K562 (cell line): ENCODE results near the gene DOCK6. TPM values are rescaled to one million over a fixed set of nuclear protein-coding genes. Genes with fewer than 3 reads are reported as not detected.

Experiments used
- BHLHE40 ChIP-seq: IDR thresholded peaks from 2 replicates; pipeline ENCODE4 v1.6.1; 2011; ENCODE audit warnings: low read length, improper control_type of control experiment
- FOS ChIP-seq: IDR thresholded peaks from 3 replicates; pipeline ENCODE4 v1.6.1; 2011; ENCODE audit not compliant: insufficient read length; ENCODE audit errors: extremely low read depth
- KLF16 ChIP-seq: IDR thresholded peaks from 2 replicates; pipeline ENCODE4 v1.6.1; 2016; ENCODE audit warnings: antibody characterized with exemption
- MCM7 ChIP-seq, 2 experiments: fragments of 450-650 bp; IDR thresholded peaks; 2 replicates each; pipeline ENCODE4 v1.6.1; 2016 to 2018
- PHF21A ChIP-seq: fragments of 450-650 bp; IDR thresholded peaks from 2 replicates; pipeline ENCODE4 v1.6.1; 2017; ENCODE audit warnings: low read depth, borderline replicate concordance
- PML ChIP-seq: IDR thresholded peaks from 2 replicates; pipeline ENCODE4 v1.6.1; 2012; ENCODE audit warnings: low read length, inconsistent platforms
- RBM34 ChIP-seq: fragments of 200-400 bp; formaldehyde crosslinking; IDR thresholded peaks from 2 replicates; pipeline ENCODE4 v1.6.1; 2018; ENCODE audit warnings: low read length, borderline replicate concordance; ENCODE audit not compliant: insufficient read depth
- SAFB ChIP-seq: fragments of 200-400 bp; formaldehyde crosslinking; IDR thresholded peaks from 2 replicates; pipeline ENCODE4 v1.6.1; 2017; ENCODE audit warnings: low read depth, low read length, borderline replicate concordance
- TAF9B ChIP-seq: fragments of 450-650 bp; IDR thresholded peaks from 2 replicates; pipeline ENCODE4 v1.6.1; 2018; ENCODE audit warnings: mild to moderate bottlenecking; ENCODE audit not compliant: partially characterized antibody
- ZNF347 ChIP-seq: fragments of 450-650 bp; formaldehyde crosslinking; IDR thresholded peaks from 2 replicates; pipeline ENCODE4 v1.4.0; 2020; ENCODE audit warnings: low read depth, mild to moderate bottlenecking, moderate library complexity
- polyA plus RNA-seq, 8 experiments: library from polyadenylated mRNA; depleted of rRNA in 4 of 8; stranded (reverse) in 5 of 8; unstranded in 3 of 8; fragments of >200 nt; fragmentation: Nextera tagmentation in 2 of 8; fragmentation: Illumina TruSeq in 1 of 8; extraction: Ambion mirVana in 2 of 8; extraction: Trizol in 1 of 8; gene quantifications; 2 replicates each; pipeline versions ENCODE4 v1.2.1 to v1.2.3, GENCODE V29; 2011 to 2014; ENCODE audit warnings: inconsistent platforms in 1 of 8, missing spikeins in 1 of 8
- total RNA-seq, 7 experiments: library from RNA; depleted of rRNA in 6 of 7; stranded (reverse); fragments of >200 nt in 6 of 7; fragmentation: Illumina TruSeq in 2 of 7; extraction: Trizol in 2 of 7; gene quantifications; 2 replicates each; pipeline versions ENCODE4 v1.2.1 to v1.2.3, GENCODE V29; 2011 to 2021; ENCODE audit warnings: low replicate concordance in 1 of 7
- TF ChIP-seq, protein P1 (sequence below), 2 experiments: IDR thresholded peaks; 2 replicates each; pipeline ENCODE4 v1.6.1; 2011; ENCODE audit warnings: borderline replicate concordance in 1 of 2, control low read depth in 1 of 2, low read depth in 1 of 2, low read length in 1 of 2, mild to moderate bottlenecking in 1 of 2, mixed read lengths in 1 of 2, moderate library complexity in 1 of 2; ENCODE audit not compliant: insufficient read depth in 1 of 2, insufficient read length in 1 of 2, poor library complexity in 1 of 2, severe bottlenecking in 1 of 2; ENCODE audit errors: extremely low read depth in 1 of 2
- TF ChIP-seq, protein P2 (sequence below): sonication (generic); formaldehyde crosslinking; IDR thresholded peaks from 2 replicates; pipeline ENCODE4 v1.9.0; 2022; ENCODE audit warnings: mild to moderate bottlenecking, missing genetic modification reagents
- TF ChIP-seq, protein P3 (sequence below): sonication (generic); formaldehyde crosslinking; IDR thresholded peaks from 2 replicates; pipeline ENCODE4 v1.8.0; 2022; ENCODE audit warnings: mild to moderate bottlenecking, missing genetic modification reagents
- TF ChIP-seq, protein P4 (sequence below), 3 experiments: IDR thresholded peaks in 2 of 3; conservative IDR thresholded peaks in 1 of 3; 2 replicates each; pipeline ENCODE4 v1.5.1; 2011 to 2012; ENCODE audit warnings: low read length in 3 of 3, mild to moderate bottlenecking in 3 of 3, control low read depth in 2 of 3, improper control_type of control experiment in 1 of 3, inconsistent platforms in 1 of 3, low read depth in 1 of 3, mixed read lengths in 1 of 3, moderate library complexity in 1 of 3; ENCODE audit not compliant: insufficient read depth in 2 of 3
- TF ChIP-seq, protein P5 (sequence below): fragments of 200-800 bp; sonication (Bioruptor generic); IDR thresholded peaks from 2 replicates; pipeline ENCODE4 v1.6.1; 2017; ENCODE audit warnings: missing genetic modification characterization, missing compliant biosample characterization
- TF ChIP-seq, protein P6 (sequence below), 2 experiments: fragments of 250-450 bp in 1 of 2; fragments of 450-650 bp in 1 of 2; sonication (Bioruptor Pico) in 1 of 2; IDR thresholded peaks; 2 replicates each; pipeline versions ENCODE4 v1.6.1 to v1.8.0; 2016 to 2021; ENCODE audit warnings: mild to moderate bottlenecking in 2 of 2, moderate library complexity in 2 of 2, missing compliant biosample characterization in 1 of 2, missing genetic modification characterization in 1 of 2

Gene DOCK6
- total and polyA plus RNA-seq, 9 of the 15 experiments (the other 6 are each of a cell fraction or from before 2014, with no cell fraction given), result 0.35 to 19.3 (median 3.8) TPM

DNA sequence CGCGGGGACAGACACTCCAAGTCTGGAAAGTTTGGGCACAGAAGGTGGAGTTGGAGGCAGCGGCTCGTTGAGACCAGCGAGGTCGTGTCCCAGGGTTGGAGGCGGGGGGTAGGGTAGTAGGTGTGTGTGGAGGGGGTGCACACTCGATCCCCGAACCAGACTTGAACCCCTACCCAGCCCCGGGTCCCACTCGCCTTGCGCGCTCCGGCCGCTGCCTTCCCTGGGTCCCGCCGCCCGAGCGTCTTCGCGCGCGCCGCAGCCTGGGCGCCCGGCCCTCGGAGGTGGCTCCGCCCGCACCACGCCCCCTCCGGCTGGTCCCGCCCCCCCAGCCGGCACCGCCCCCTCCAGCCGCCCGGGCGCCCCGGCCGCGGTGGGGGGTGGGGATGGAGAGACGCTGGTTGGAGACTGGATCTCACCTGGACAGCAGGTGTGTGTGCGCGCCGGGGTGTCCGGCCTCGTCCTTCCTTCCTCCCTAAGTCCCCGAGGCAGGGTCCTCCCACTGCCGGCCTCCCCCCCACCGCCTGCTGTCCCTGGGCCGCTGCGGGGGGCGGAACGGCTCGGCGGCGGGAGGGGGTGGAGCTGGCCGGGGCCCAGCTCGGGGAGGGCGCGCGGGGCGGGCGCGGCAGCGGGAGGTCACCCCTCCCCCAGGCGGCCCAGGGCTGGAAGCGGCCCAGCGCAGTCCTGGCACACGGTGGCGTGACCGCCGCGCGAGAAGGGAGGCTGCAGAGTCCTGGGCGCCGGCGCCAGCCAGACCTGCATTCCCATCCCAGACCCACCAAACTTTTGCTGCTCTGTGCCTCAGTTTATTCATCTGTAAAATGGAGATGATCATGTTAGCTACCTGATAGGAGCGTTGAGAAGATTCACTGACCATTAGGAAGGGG is 64.8 kb downstream of the DOCK6 start, which contains the start of gene KANK2 (continued):
- TF ChIP-seq, protein P1, sequence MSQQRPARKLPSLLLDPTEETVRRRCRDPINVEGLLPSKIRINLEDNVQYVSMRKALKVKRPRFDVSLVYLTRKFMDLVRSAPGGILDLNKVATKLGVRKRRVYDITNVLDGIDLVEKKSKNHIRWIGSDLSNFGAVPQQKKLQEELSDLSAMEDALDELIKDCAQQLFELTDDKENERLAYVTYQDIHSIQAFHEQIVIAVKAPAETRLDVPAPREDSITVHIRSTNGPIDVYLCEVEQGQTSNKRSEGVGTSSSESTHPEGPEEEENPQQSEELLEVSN (IDR thresholded peaks at IDR 0.05; ENCODE audit: borderline replicate concordance in 1 of 2, extremely low read depth in 1 of 2, insufficient read depth in 1 of 2, insufficient read length in 1 of 2, low read depth in 1 of 2, low read length in 1 of 2, poor library complexity in 1 of 2, severe bottlenecking in 1 of 2), result peak; percentile 25 to 78
- TF ChIP-seq, protein P2, sequence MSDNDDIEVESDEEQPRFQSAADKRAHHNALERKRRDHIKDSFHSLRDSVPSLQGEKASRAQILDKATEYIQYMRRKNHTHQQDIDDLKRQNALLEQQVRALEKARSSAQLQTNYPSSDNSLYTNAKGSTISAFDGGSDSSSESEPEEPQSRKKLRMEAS (CRISPR knock-in tag), result peak; percentile 36; the same call in 1 of the 2 replicates
- TF ChIP-seq, protein P3, sequence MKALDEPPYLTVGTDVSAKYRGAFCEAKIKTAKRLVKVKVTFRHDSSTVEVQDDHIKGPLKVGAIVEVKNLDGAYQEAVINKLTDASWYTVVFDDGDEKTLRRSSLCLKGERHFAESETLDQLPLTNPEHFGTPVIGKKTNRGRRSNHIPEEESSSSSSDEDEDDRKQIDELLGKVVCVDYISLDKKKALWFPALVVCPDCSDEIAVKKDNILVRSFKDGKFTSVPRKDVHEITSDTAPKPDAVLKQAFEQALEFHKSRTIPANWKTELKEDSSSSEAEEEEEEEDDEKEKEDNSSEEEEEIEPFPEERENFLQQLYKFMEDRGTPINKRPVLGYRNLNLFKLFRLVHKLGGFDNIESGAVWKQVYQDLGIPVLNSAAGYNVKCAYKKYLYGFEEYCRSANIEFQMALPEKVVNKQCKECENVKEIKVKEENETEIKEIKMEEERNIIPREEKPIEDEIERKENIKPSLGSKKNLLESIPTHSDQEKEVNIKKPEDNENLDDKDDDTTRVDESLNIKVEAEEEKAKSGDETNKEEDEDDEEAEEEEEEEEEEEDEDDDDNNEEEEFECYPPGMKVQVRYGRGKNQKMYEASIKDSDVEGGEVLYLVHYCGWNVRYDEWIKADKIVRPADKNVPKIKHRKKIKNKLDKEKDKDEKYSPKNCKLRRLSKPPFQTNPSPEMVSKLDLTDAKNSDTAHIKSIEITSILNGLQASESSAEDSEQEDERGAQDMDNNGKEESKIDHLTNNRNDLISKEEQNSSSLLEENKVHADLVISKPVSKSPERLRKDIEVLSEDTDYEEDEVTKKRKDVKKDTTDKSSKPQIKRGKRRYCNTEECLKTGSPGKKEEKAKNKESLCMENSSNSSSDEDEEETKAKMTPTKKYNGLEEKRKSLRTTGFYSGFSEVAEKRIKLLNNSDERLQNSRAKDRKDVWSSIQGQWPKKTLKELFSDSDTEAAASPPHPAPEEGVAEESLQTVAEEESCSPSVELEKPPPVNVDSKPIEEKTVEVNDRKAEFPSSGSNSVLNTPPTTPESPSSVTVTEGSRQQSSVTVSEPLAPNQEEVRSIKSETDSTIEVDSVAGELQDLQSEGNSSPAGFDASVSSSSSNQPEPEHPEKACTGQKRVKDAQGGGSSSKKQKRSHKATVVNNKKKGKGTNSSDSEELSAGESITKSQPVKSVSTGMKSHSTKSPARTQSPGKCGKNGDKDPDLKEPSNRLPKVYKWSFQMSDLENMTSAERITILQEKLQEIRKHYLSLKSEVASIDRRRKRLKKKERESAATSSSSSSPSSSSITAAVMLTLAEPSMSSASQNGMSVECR (CRISPR knock-in tag), result peak; percentile 70
- no peak for TF ChIP-seq KLF16
- no peak for TF ChIP-seq PML
- TF ChIP-seq SAFB, result no peak
- TF ChIP-seq BHLHE40, result peak; percentile 75; the same call in 1 of the 2 replicates
- no peak for TF ChIP-seq TAF9B
- no peak for TF ChIP-seq RBM34
- TF ChIP-seq, protein P4, sequence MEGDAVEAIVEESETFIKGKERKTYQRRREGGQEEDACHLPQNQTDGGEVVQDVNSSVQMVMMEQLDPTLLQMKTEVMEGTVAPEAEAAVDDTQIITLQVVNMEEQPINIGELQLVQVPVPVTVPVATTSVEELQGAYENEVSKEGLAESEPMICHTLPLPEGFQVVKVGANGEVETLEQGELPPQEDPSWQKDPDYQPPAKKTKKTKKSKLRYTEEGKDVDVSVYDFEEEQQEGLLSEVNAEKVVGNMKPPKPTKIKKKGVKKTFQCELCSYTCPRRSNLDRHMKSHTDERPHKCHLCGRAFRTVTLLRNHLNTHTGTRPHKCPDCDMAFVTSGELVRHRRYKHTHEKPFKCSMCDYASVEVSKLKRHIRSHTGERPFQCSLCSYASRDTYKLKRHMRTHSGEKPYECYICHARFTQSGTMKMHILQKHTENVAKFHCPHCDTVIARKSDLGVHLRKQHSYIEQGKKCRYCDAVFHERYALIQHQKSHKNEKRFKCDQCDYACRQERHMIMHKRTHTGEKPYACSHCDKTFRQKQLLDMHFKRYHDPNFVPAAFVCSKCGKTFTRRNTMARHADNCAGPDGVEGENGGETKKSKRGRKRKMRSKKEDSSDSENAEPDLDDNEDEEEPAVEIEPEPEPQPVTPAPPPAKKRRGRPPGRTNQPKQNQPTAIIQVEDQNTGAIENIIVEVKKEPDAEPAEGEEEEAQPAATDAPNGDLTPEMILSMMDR (IDR thresholded peaks at IDR 0.05 in 2 of 3, conservative IDR thresholded peaks at IDR 0.05 in 1 of 3; ENCODE audit: insufficient read depth in 2 of 3, low read depth in 1 of 3, low read length in 3 of 3), result peak; percentile 13 to 38 (median 24); a peak in 3 of 6 replicates
- no peak for TF ChIP-seq PHF21A
- TF ChIP-seq ZNF347 (CRISPR knock-in tag), result no peak
- TF ChIP-seq, protein P5, sequence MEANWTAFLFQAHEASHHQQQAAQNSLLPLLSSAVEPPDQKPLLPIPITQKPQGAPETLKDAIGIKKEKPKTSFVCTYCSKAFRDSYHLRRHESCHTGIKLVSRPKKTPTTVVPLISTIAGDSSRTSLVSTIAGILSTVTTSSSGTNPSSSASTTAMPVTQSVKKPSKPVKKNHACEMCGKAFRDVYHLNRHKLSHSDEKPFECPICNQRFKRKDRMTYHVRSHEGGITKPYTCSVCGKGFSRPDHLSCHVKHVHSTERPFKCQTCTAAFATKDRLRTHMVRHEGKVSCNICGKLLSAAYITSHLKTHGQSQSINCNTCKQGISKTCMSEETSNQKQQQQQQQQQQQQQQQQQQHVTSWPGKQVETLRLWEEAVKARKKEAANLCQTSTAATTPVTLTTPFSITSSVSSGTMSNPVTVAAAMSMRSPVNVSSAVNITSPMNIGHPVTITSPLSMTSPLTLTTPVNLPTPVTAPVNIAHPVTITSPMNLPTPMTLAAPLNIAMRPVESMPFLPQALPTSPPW, result peak; percentile 98
- TF ChIP-seq, protein P6, sequence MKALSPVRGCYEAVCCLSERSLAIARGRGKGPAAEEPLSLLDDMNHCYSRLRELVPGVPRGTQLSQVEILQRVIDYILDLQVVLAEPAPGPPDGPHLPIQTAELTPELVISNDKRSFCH (CRISPR knock-in tag; IDR thresholded peaks at IDR 0.05), result no peak
- TF ChIP-seq, protein P6 (tag; IDR thresholded peaks at IDR 0.05), result peak; percentile 67
- no peak for TF ChIP-seq MCM7 (IDR thresholded peaks at IDR 0.05)
- TF ChIP-seq FOS, result no peak
